ENCODE measurements around the gene EYS.

Gene EYS

GRCh38 chr6:64330694-64331307, 1376.2 kb downstream of the EYS start:
- peak in 48 of 58 donors; percentile 0 to 73 (median 27) for DNase-seq

GRCh38 chr6:64326939-64327338, 1380.1 kb downstream of the EYS start:
- DNase-seq, result no peak

DNA sequence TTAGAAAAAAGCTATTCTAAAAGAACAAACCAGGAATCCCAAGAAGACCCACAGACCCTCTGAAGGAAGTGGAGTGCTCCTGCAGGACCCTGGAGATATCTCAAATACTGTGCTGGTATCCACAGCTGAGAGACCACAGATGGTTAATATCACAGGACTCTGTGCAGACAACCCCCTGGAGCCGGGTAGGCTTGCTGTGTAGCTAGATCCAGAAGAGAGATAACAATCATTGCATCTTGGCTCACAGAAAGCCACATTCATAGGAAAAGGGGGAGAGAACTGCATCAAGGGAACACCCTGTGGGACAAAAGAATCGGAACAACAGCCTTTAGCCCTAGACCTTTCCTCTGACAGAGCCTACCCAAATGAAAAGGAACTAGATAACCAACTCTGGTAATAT, 1381.9 kb downstream of the EYS start:
- no peak for DNase-seq

- no peak for DNase-seq
These were observed 1396.8 kb downstream of the EYS start for GRCh38 chr6:64310214-64310613.

DNA sequence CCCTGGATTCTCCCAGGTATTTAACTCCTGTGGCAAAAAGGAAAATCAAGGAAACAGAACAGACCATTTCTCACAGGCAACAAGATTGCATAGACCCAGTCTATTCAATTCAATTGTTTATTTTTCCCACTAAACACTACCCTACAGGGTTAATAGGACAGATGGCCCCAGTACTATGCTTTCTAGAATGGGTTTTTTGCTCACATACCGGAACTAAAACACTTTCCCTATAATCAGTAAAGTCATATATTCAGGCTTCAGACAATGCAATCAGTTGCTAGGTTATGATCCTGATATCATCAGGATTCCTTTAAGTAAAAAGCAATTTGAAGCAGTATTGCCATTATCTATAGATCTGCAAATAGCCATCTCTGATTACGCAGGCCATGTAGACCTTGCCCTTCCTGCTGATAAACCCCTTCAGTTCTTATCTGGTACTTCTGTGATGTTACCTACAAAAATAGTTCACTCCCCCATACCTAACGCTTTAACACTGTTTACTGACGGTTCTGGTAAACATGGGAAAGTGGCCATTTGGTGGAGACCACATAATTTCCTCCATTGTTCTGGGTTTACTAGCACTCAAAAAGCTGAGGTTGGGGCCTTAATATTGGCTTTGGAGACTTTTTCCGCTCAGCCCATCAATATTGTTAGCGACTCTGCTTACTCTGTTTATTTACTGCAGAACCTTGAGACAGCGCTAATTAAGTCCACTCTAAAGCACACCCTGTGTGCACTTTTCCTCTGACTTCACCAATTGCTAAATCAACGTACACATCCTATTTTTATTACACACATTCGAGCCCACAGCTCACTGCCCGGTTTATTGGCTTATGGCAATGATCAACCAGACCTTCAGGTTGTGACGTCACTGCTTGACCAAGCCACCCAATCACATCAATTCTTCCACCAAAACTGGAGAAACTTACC, 1405.5 kb downstream of the EYS start:
- DNase-seq, result no peak

- no peak for DNase-seq
These were observed 1407.8 kb downstream of the EYS start for GRCh38 chr6:64299176-64299575.

- DNase-seq, result no peak
These were observed 1413.0 kb downstream of the EYS start for GRCh38 chr6:64294034-64294433.

GRCh38 chr6:64293298-64293697, 1413.7 kb downstream of the EYS start:
- DNase-seq, result no peak

DNA sequence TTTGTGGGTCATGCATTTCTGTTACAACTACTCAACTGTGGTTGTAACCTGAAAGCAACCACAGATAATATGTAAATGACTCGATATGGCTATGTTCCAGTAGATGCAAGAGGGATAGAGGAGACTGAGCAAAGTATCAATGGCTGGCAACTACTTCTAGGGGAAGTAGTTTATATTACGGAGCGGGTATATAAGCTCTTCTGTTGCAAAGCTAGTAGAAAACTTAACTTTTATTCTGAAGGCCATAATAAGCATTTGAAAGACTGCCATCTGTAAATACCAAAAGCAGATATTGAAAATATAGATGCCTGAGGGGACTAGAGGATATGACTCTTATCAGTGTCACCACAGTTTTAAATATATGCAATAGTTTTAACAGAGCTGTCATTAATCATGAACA, 1416.2 kb downstream of the EYS start:
- no peak for DNase-seq

GRCh38 chr6:64289931-64290330, 1417.1 kb downstream of the EYS start:
- no peak for DNase-seq

- no peak for DNase-seq
These were observed 1418.7 kb downstream of the EYS start for GRCh38 chr6:64288351-64288750.

DNA sequence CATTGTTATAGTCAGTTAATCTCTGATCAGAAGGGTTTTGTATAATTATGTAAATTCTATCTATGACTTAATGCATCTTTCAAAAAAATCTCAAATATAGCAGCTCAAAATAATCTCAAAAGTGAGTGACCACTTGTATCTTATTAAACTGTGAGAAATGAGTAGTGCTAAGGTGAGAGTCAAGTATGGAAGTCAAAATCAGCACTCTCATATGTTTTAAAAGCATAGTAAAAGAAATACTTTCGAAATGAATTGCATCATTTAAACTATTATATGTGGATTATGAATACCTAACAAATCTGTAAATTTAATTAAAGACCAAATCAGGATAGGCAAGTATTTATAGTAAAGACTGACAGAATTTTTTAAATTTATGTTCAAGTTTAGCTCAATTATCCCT, 1425.9 kb downstream of the EYS start:
- DNase-seq, result no peak

- peak in 20 of 58 donors; percentile 0 to 44 (median 4) for DNase-seq
These were observed 1426.5 kb downstream of the EYS start for GRCh38 chr6:64280569-64280968.

DNA sequence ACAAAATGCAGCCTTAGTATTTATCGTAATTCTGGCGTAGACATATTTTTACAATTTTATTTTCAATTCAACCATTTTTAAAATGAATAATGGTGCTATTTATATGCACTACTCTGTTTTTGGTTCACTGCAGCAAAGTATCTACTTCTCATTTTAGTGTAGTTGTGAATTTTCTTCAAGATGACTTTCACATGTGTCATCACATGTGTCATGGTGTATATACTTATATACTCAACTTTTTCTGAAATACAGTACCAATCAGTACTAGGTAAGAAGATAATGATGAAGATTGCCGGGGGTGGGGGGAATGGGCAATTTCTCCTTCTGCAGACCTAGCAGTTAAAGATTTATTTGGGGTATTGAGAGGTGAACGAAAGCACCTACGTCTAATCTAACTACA, 1436.9 kb downstream of the EYS start:
- DNase-seq, result no peak

DNA sequence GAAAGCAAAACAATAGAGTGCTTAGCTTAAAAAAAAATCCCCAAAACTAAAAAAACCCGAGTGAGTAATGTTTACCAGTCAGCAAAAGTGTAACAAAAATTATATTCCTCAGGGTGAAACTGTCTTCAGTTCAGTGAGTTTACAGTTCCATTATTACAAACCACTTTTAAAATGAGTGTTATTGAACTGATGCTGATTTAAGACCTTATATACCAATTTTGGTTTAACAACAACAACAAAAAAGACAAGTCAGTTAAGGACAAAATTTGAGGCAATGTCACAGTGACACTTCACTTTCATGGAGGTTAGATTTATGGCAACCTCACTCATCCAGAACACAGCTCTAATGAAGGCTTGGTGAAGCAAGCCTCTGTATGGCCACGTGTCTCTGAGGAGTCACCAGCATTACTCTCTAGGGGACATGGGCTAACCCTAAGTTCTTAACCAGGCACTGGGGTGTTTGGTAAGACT, 1440.6 kb downstream of the EYS start:
- DNase-seq, result no peak

DNA sequence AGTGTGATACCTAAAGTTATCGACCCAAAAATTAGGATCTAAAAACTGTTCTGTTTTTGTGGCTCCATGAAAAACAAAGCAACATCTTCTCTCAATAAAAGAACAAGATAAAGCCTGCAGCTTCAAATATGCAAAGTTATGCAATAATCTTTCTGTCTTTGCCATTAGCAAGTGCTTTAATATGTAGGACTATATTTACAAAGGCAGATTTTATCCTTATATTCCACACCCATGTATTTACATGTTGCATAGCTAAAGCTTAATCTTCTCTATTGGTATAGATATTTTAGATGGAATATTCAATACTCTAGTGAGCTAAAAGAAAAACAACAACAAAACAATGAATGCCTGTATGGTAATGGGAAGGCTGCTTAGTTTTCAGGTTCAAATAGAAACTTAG, 1443.2 kb downstream of the EYS start:
- no peak for DNase-seq

GRCh38 chr6:64259372-64259771, 1447.7 kb downstream of the EYS start:
- DNase-seq, result no peak

DNA sequence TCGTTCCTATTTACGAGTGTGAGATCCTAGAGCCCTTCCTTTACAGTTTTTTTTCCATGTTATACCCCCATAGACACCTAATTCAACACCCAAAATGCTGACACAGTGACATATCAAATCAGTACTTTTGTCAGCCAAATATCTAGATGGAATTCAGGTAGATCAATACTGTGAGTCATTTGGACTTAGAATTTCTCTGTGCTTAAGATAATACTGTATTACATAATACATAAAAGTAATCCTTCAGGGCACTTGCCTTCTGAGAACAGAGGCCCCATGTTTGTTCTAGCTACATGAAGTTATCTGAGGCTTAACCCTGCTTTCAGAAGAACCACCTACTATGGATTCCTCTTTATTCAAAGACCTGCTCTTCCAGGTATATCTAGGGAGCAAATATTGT, 1448.3 kb downstream of the EYS start:
- DNase-seq, result no peak

DNA sequence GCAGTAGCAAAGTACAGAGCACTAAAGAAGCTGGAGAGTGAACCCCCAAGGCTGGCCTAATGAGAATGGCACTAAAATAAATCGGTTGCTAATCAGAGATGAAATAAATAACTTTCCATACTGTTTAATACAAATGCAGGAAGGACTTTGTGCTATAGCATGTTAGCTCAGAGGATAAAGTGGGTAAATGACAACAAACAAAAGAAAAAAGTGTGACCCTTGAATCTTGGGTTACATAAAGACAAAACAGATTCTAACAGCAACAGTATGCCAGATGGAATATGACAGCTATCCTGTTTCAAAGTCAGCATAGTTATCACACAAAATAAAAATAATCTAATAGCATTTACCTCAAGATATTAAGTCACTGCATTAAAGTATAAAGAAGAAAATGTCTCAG, 1448.7 kb downstream of the EYS start:
- DNase-seq, result no peak

DNA sequence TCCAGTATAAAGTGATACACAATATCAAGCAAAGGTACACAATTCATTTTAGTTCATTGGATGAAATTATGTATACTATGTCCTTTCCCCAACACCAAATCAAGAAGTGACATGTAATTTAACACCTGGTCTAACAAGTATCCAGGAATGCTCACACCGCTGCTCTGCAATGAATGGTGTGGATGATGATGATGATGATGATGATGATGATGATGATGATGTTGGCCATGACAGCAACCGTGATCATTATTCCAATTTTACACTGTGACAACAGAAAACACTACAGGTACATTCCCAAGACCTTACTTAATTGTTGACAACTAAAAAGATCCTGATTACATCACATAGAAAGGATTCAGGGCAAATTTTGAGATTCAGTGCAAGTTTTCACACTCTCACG, 1449.4 kb downstream of the EYS start:
- DNase-seq, result no peak

GRCh38 chr6:64256483-64256882, 1450.5 kb downstream of the EYS start:
- no peak for DNase-seq

- DNase-seq, result no peak
These were observed 1452.0 kb downstream of the EYS start for GRCh38 chr6:64255000-64255399.

- DNase-seq, result no peak
These were observed 1452.5 kb downstream of the EYS start for GRCh38 chr6:64254558-64254957.

Data from anterior cingulate cortex (tissue), 58 donors.